GM21723 (cell line): ENCODE results near the gene SOX15.

Experiments used
- ATAC-seq: cut with Tn5 transposase; IDR thresholded peaks from one replicate; pipeline ENCODE4 v1.9.1; 2021; ENCODE audit warnings: mild to moderate bottlenecking, moderate library complexity; ENCODE audit not compliant: unreplicated experiment

Gene SOX15

DNA sequence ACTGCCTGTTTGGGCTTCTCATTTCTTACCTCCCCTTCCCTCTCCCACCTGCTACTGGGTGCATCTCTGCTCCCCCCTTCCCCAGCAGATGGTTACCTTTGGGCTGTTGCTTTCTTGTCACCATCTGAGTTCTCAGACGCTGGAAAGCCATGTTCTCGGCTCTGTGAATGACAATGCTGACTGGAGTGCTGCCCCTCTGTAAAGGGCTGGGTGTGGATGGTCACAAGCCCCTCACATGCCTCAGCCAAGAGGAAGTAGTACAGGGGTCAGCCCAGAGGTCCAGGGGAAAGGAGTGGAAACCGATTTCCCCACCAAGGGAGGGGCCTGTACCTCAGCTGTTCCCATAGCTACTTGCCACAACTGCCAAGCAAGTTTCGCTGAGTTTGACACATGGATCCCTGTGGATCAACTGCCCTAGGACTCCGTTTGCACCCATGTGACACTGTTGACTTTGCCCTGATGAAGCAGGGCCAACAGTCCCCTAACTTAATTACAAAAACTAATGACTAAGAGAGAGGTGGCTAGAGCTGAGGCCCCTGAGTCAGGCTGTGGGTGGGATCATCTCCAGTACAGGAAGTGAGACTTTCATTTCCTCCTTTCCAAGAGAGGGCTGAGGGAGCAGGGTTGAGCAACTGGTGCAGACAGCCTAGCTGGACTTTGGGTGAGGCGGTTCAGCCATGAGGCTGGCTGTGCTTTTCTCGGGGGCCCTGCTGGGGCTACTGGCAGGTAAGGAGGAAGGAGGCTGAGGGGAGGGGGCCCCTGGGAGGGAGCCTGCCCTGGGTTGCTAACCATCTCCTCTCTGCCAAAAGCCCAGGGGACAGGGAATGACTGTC, 10.7 kb downstream of the SOX15 start, which contains the start of gene CD68:
CD68 (plus strand) TSS at position 638 of the 833 bp plus-strand sequence; CDS start at position 678, 40 bp downstream.
- no peak for ATAC-seq

DNA sequence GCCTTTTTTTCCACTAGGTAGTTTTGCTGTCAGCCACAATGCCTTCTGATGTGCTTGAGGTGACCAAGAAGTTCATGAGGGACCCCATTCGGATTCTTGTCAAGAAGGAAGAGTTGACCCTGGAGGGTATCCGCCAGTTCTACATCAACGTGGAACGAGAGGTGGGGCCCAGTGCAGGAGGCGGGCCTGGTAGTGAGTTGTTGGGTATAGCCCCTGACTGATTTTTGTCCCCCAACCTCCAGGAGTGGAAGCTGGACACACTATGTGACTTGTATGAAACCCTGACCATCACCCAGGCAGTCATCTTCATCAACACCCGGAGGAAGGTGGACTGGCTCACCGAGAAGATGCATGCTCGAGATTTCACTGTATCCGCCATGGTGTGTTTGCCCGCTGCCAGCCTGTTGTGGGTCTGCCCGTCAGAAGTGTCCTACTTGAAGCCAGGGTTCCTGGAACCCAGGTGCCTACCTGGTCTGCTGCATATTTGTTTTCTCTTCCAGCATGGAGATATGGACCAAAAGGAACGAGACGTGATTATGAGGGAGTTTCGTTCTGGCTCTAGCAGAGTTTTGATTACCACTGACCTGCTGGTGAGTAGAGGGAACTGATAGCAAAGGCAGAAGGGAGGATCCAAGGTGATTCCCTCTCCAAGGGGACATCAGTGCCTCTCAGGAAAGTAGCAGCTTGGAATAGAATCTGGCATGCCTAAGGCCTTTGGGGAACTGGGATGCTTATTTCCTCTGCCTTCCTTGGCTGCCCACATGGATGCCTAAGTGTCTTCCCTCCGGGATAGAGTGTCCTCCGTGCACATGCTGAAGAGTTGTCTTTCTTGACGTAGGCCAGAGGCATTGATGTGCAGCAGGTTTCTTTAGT, 12.3 kb downstream of the SOX15 start:
- ATAC-seq: no peak

DNA sequence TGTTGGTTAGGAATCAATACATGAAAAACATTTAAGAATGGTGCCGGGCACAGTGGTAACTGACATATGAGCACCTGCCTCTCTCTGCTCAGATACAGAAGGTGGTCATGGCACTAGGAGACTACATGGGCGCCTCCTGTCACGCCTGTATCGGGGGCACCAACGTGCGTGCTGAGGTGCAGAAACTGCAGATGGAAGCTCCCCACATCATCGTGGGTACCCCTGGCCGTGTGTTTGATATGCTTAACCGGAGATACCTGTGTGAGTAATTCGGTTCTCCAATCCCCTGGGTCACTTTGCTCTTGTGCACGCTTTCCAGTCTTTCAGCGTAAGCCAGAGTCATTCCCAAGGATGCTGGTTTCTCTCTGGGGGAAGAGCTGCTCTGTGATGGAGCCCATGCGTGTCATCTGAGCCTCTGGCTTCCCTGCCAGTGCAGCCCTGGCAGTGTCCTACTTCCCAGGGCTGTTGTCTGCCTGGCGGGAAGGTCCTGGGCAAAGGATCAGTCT, 13.4 kb downstream of the SOX15 start:
- no peak for ATAC-seq

DNA sequence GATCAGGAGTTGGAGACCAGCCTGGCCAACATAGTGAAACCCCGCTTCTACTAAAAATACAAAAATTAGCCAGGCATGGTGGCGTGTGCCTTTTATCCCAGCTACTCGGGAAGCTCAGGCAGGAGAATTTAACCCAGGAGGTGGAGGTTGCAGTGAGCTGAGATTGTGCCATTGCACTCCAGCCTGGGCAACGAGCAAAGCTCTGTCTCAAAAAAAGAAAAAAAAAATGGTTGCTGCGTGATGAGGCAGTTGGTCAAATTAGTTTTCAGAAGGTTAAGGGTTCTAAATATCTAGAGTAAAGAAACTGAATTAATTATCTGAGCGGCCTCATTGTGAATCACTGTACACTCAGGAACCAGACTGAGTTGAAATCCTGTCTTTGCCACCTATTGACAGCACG, 13.9 kb downstream of the SOX15 start:
- no peak for ATAC-seq

DNA sequence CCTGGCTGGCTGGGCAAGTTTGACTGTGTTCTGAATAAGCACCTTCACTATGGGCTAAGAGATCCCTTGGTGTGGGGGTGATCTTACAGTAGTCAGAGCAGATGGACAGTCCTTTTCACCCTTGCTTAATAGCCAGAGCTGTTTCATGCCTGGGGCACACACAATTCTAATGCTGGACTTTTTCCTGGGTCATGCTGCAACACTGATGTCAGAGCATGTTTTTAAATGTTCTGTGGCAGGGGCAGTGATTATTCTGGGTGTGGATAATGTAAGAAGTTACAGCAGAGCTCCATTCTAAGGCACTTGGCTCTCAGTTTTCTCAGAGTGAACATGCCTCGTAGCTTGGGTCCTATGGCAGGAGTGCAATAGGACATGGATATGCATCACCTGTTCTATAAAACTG, 14.4 kb downstream of the SOX15 start:
- no peak for ATAC-seq

DNA sequence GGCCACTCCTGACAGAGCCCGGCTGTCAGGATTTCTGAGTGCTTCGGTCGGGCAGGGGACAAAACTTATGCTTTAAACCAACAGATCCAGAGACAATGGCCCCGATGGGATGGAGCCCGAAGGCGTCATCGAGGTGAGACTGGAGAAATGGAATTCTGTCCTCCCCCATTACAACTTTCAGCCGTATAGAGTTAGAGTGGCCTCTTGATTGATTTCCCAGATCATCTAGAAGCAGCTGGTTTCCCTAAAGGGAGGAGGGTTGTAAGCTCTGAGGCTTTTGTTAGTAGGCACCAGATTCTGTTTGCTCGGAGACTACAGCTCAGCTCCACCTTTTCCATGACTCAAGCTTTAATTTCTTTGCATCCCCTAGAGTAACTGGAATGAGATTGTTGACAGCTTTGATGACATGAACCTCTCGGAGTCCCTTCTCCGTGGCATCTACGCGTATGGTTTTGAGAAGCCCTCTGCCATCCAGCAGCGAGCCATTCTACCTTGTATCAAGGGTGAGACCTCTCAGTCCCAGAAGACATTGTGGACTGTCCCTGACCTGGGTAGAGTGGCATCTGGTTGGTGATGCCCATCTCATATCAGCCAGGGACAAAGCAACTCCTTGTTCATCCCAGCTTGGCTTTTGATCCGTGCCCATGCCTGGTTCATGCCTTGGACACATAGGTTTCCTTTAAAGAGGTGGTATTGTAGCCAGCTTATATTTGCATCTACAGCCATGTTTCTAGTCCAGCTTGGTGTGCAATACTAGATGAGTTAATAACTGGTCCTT, 15.5 kb downstream of the SOX15 start:
- ATAC-seq: no peak

- ATAC-seq: peak; percentile 28
These were observed 16.4 kb downstream of the SOX15 start for GRCh38 chr17:7573324-7574080.

DNA sequence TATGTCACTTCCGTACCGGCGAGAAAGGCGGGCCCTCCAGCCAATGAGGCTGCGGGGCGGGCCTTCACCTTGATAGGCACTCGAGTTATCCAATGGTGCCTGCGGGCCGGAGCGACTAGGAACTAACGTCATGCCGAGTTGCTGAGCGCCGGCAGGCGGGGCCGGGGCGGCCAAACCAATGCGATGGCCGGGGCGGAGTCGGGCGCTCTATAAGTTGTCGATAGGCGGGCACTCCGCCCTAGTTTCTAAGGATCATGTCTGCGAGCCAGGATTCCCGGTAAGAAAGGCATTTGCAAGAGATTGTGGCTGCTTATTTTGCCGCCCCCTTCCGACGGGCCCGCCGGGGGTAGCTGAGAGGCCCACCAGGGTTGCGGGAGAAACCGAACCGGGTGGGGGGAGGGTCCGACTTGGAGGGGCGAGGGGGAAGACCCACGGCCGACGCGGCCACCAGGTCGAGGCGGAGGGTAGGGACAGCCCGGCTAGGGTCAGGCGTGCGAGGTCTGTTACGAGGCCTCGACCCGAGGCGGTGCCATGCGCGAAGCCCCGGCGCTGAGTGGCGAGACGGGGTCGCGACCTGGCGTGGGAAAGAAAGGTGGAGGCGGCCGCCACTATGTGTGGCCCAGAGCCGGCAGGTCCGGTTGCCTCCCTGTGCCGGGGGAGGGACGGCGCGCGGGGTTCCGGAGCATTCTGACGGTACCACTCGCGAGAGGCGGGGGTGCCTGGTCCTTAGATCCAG, 17.1 kb downstream of the SOX15 start:
- ATAC-seq: peak; percentile 5

GRCh38 chr17:7572338-7572587, 17.6 kb downstream of the SOX15 start:
- ATAC-seq: peak; percentile 89

DNA sequence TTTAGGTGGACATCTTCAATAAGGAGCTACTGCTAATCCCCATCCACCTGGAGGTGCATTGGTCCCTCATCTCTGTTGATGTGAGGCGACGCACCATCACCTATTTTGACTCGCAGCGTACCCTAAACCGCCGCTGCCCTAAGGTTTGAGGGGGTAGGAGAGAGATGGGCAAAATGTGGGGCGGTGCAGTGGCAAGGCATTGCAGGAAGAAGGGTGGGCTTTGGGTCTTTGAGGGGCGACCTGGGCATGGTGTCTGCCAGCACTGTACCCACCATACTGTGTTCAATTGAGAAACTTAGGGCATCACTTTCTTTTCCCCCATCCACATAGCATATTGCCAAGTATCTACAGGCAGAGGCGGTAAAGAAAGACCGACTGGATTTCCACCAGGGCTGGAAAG, 19.5 kb downstream of the SOX15 start:
- no peak for ATAC-seq

DNA sequence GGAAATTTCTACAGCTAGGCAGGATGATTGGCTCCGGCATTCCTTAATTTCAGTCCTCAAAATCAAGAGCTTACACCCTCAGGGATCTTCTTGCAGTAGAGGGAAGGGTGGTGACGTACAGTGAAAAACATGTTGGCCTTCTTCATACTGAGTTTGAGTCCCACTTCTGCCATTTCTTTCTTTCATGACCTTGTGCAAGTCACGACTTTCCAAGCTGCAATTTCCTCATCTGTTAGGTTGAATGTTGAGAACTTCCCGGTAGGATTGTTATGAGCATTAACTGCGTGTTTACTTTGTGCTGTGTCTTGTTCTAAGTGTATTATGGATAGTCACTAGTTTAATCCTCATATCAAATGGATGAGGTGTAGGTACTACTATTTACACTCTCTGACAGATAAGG, 20.3 kb downstream of the SOX15 start:
- ATAC-seq: no peak

- no peak for ATAC-seq
These were observed 26.6 kb downstream of the SOX15 start for GRCh38 chr17:7563115-7563869.

DNA sequence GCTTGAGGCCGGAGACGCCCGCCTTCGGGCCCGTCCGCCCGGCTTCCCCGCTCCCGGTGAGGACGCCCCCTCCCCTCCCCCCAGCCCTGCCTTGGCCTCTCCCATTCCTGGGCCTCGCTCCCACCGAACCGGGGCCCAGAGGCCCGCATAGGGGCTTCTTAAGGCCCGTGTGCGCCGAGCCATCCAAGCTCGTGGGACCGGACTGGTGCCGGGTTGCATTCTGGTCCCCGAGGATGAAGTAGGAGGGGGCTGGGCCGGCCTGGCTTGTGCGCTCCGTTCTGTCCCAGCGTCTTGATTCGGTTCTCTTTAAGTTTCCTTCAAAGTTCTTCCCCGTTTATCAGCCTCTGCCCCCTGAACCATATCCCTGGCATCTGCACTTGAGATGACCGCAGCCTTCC, 27.7 kb downstream of the SOX15 start:
- peak; percentile 12 for ATAC-seq

DNA sequence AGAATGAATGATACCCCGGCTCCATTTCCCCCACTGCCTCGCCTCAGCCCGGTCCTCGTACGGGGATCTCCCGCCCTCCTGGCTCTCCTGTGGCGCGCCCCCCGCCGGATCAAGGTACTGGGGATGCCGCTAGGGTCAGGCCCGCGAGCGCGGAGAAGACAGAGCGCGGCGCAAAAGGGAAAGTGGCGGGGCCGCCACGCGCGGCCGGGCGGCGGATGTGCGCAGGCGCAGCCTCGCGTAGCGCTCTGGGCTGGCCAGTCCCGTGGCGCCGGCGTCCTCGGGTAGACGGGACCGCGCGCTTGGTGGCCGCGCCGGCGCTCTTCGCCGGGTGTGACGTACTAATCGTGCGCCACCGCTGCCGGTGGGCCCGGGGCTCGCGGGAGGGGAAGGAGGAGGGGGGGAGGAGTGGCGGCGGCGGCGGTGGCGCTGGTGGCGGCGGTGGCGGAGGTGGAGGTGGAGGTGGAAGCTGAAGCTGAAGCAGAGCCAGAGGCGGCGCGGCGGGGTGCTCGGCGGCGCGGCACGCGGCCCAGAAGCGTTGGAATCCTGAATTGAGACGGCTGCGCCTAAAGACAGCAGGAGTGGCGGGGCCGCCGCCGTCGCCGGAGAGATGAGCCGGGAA, 28.2 kb downstream of the SOX15 start, which contains the start of gene SENP3:
SENP3 (plus strand) TSS at position 331 of the 619 bp plus-strand sequence. CDS start 1,158 bp downstream, outside the sequence.
- ATAC-seq: peak; percentile 49

GRCh38 chr17:7561028-7561575, 28.8 kb downstream of the SOX15 start:
- peak; percentile 62 for ATAC-seq

DNA sequence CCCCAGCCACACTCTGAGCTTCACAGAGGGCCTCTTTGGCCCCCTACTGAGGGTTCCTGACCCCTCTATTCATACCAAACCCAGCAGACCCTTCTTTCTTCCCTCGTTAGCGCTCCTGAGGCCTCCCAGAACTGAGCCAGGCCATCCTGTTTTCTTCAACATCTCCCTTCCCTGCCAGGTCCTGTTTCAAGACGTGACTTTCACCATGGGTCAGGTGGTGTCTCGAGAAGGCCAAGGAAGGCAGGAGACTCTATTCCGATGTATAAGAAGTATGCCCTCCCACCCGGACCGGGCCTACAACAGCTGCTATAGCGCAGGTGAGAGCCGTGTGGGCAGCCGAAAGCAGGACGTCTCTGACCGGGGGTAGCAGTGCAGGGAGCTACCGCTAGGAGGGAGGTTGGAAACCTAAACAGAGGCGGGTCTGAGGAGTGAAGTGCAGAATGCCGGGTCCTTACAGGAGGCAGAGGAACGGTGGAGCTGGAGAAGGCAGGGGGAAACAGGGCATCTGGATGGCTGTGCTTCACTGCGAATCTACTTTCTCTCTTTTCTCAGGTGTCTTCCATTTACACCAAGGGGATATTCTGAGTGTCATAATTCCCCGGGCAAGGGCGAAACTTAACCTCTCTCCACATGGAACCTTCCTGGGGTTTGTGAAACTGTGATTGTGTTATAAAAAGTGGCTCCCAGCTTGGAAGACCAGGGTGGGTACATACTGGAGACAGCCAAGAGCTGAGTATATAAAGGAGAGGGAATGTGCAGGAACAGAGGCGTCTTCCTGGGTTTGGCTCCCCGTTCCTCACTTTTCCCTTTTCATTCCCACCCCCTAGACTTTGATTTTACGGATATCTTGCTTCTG, 29.5 kb downstream of the SOX15 start:
- ATAC-seq: no peak
